ENCODE data around the gene RHCG.

The RHCG gene

DNA sequence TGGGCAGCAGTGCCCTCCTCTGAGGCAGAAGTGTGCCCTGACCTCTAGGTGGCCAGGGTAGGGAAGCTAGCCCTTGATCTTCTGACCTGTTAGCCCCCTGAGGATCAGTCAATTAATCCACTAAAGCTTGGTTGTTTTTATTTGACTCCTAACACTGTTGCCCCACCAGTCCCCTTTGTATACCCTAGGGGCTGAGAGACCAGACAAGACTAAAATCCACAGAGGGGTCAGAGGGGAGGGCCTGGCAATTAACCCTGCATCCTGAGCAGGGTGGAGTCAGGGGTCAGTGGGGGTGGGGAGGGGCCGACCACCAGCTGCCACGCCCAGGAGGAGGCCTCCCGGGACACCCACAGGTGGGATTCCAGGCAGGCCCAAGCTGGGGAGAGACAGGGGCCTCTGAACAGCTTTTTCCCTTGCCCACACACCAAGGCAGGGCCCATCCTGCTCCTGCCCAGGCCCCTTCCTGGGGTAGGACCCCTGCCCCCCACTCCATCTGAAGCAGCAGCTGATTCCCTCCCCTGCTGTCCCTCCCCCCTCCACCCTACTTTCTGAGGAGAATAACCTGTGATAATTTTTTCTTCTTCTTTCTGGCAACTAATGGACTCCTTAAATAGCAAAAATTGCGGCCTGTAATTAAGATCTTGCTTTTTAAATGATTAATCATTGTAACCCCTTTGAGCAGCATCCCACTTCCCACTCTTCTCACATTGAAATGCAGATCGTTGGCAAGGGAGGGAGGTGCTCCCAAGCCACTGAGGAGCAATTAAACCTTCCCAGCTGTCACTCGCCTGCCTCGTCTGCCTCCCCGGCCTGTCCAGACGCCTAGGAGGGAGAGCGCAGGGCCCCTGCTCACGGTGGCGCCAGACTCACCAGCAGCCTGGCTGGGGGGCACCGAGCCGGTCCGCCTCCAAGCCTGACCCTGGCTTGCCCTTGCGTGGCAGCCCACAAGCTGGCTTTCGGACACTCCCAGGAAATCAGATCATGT, 51.9 kb downstream of the RHCG start:
- DNase-seq (ENCODE audit: extremely low read depth, low read depth): no peak
- TF ChIP-seq CTCF (IDR thresholded peaks at IDR 0.05; ENCODE audit: low read depth, low read length): no peak

DNA sequence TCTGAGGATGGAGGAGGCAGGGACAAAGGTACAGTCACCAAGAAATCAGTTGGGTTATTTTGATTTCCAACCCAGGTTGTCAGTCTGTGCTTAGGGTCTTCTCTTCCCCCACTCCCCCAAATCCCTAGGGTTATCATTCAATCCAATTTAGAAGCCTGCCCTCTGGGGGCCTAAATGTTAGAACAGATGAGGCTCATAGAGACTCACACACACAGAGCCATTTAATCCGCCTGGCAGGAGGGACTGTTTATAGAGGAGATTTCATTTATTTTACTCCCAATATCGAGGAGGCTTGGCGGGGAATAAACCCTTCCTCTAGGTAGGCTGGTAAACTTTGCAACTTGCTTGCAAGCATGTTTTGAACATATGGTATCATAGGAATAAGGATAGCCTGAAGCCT, 52.8 kb downstream of the RHCG start:
- no peak for DNase-seq (ENCODE audit: extremely low read depth, low read depth)
- no peak for TF ChIP-seq CTCF (IDR thresholded peaks at IDR 0.05; ENCODE audit: low read depth, low read length)

GRCh38 chr15:89442671-89443307, 53.6 kb downstream of the RHCG start:
- no peak for DNase-seq (ENCODE audit: extremely low read depth, low read depth)
- peak; percentile 55 for TF ChIP-seq CTCF (IDR thresholded peaks at IDR 0.05; ENCODE audit: low read depth, low read length)

DNA sequence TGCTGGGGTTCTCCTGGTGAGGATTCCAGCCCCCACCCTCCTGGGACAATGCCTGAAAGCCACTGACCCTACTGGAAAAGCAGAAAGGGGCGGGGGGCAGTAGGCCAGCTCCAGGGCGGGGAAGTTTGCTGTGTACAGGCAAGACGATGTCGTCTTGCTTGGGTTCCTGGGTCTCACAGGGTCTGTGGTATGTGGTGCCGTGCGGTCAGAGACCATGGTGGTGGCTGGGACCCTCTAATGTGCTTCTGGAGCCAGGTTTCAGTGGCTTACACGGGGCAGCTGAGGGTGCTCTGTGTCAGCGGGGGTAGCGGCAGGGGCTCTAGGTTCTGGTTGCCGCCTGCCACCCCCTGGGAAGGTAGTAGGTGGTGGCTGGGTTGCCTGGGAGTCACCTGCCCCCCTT, 54.2 kb downstream of the RHCG start:
- no peak for DNase-seq (ENCODE audit: extremely low read depth, low read depth)
- TF ChIP-seq CTCF (IDR thresholded peaks at IDR 0.05; ENCODE audit: low read depth, low read length): no peak

DNA sequence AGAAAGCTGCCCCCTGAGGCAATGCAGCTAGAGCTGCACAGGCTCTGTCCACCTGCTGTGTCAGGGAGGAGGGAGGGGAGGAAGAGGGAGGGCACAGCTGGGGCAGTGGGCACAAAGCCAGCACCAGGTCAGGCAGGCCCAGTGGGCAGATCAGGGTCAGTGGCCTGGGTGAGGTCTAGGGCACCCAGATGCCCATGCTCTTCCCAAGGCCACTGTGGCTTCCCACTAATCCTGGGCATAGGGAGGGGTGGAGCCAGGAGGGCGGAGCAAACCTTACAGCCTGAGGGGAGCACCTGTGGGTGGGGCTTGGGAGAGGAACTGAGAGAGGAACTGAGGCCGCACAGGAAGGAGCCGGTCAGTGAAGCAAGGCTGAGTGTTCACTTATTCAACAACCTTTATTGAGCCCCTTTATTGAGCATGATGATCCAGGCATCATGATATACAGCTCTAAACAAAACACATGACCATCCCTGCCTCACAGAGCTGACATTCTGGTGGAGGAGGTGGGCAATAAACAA, 55.0 kb downstream of the RHCG start:
- no peak for DNase-seq (ENCODE audit: extremely low read depth, low read depth)

GRCh38 chr15:89439764-89440163, 56.6 kb downstream of the RHCG start:
- DNase-seq (ENCODE audit: extremely low read depth, low read depth): no peak
- TF ChIP-seq CTCF (IDR thresholded peaks at IDR 0.05; ENCODE audit: low read depth, low read length): no peak

More for the DNA sequence above, 55.0 kb downstream of the RHCG start:
- no peak for TF ChIP-seq CTCF (IDR thresholded peaks at IDR 0.05; ENCODE audit: low read depth, low read length)
